OCI-LY1 (cell line): Measurements from ENCODE around the gene MTIF3.
A peak's percentile ranks its signal among the peaks of the same experiment; 100 is the strongest.

Source experiments
- H2AFZ ChIP-seq: fragments of 200-600 bp; sonication (generic), shearing (Covaris generic); 2 replicates; pipeline ENCODE4 v1.6.0; 2014; ENCODE audit warnings: antibody characterized with exemption, mild to moderate bottlenecking, low read length
- H3F3A ChIP-seq: fragments of 200-600 bp; sonication (generic), shearing (Covaris generic); 2 replicates; pipeline ENCODE4 v1.6.0; 2014; ENCODE audit warnings: mild to moderate bottlenecking, antibody characterized with exemption, low read length, moderate library complexity; ENCODE audit not compliant: insufficient read depth
- H3K27ac ChIP-seq: fragments of 200-600 bp; sonication (generic); 2 replicates; pipeline ENCODE4 v1.5.1; 2014; ENCODE audit warnings: low read length, mixed run types, mild to moderate bottlenecking, low read depth; ENCODE audit not compliant: poor library complexity, severe bottlenecking
- H3K27me3 ChIP-seq: fragments of 200-600 bp; sonication (generic); 2 replicates; pipeline ENCODE4 v1.6.0; 2014; ENCODE audit warnings: antibody characterized with exemption, mild to moderate bottlenecking, low read length, moderate library complexity; ENCODE audit not compliant: insufficient read depth
- H3K36me3 ChIP-seq: fragments of 200-600 bp; sonication (generic); 2 replicates; pipeline ENCODE4 v1.6.1; 2014; ENCODE audit warnings: mild to moderate bottlenecking, antibody characterized with exemption, low read length, moderate library complexity, mixed read lengths; ENCODE audit not compliant: insufficient read depth
- H3K4me1 ChIP-seq: fragments of 200-600 bp; sonication (generic); 2 replicates; pipeline ENCODE4 v1.5.1; 2014; ENCODE audit warnings: mild to moderate bottlenecking, low read length, moderate library complexity; ENCODE audit not compliant: insufficient read depth, severe bottlenecking
- H3K4me2 ChIP-seq: fragments of 200-600 bp; sonication (generic), shearing (Covaris generic); 2 replicates; pipeline ENCODE4 v1.6.1; 2014; ENCODE audit warnings: low read length
- H3K4me3 ChIP-seq: fragments of 200-600 bp; sonication (generic); 2 replicates; pipeline ENCODE4 v1.5.1; 2014; ENCODE audit warnings: low read length, low read depth, mild to moderate bottlenecking, mixed read lengths; ENCODE audit not compliant: poor library complexity, severe bottlenecking
- H3K79me2 ChIP-seq: fragments of 200-600 bp; shearing (Covaris generic); 2 replicates; pipeline ENCODE4 v1.6.1; 2016; ENCODE audit warnings: mixed run types, low read length, mixed read lengths; ENCODE audit not compliant: insufficient read depth
- H3K9ac ChIP-seq: fragments of 200-600 bp; sonication (generic), shearing (Covaris generic); 2 replicates; pipeline ENCODE4 v1.6.1; 2014; ENCODE audit warnings: mild to moderate bottlenecking, low read length, mixed read lengths
- H3K9me2 ChIP-seq: fragments of 200-600 bp; sonication (generic), shearing (Covaris generic); 2 replicates; pipeline ENCODE4 v1.6.1; 2014; ENCODE audit warnings: low read depth, mild to moderate bottlenecking, low read length, mixed read lengths
- H3K9me3 ChIP-seq: fragments of 200-600 bp; shearing (Covaris generic); 2 replicates; pipeline ENCODE4 v1.6.1; 2014; ENCODE audit warnings: low read length, mixed read lengths
- H4K20me1 ChIP-seq: fragments of 200-600 bp; sonication (generic), shearing (Covaris generic); 2 replicates; pipeline ENCODE4 v1.6.0; 2016; ENCODE audit warnings: mild to moderate bottlenecking, low read length; ENCODE audit not compliant: insufficient read depth
- CTCF ChIP-seq: fragments of 200-600 bp; sonication (generic), shearing (Covaris generic); IDR thresholded peaks from 2 replicates; pipeline ENCODE4 v1.5.1; 2017; ENCODE audit warnings: mild to moderate bottlenecking, antibody characterized with exemption, low read length, moderate library complexity, mixed read lengths
- EZH2 ChIP-seq: fragments of 200-600 bp; sonication (generic), shearing (Covaris generic); IDR thresholded peaks from 2 replicates; pipeline ENCODE4 v1.8.0; 2017; ENCODE audit warnings: borderline replicate concordance, mixed run types, mild to moderate bottlenecking, antibody characterized with exemption, low read length, moderate library complexity, mixed read lengths

Gene MTIF3

GRCh38 chr13:27440408-27440807, 10.0 kb downstream of the MTIF3 start:
- Histone ChIP-seq H4K20me1 (no peaks in the 10 kb centered on the region), H3K9me2 (no peaks in the 10 kb centered on the region), H3K27me3 (no peaks in the 10 kb centered on the region), H3K36me3 (peaks cover 18% of the 10 kb centered on the region), H3K4me2 (no peak overlapping the region), H3F3A (no peaks in the 10 kb centered on the region; the same call in 1 of the 2 replicates), H3K9ac (no peak overlapping the region), H3K79me2 (0 out of 2 replicates have a peak, but pooled peaks cover 4% of the 10 kb centered on the region), H2AFZ (no peak overlapping the region), H3K4me1 (peaks cover 18% of the 10 kb centered on the region), H3K27ac (peak overlapping the region; percentile 45), H3K9me3 (no peaks in the 10 kb centered on the region), H3K4me3 (no peak overlapping the region)
- TF ChIP-seq CTCF = no peak
- TF ChIP-seq EZH2 = no peak

- Histone ChIP-seq H4K20me1 (no peaks in the 10 kb centered on the region), H3K9ac (no peak overlapping the region), H3K9me3 (no peaks in the 10 kb centered on the region), H3K27ac (no peak overlapping the region), H3K36me3 (peaks cover 51% of the 10 kb centered on the region), H3K79me2 (no peaks in the 10 kb centered on the region), H3K27me3 (no peaks in the 10 kb centered on the region), H3K4me2 (no peak overlapping the region), H3K4me1 (peaks cover 16% of the 10 kb centered on the region), H2AFZ (no peak overlapping the region), H3F3A (no peaks in the 10 kb centered on the region; the same call in 1 of the 2 replicates), H3K9me2 (no peaks in the 10 kb centered on the region), H3K4me3 (no peak overlapping the region)
- no peak for TF ChIP-seq EZH2
- TF ChIP-seq CTCF = no peak
These were observed 13.2 kb downstream of the MTIF3 start for GRCh38 chr13:27437126-27437525.

- peaks cover 88% of the 10 kb centered on the region for H3K36me3 ChIP-seq
- H4K20me1 ChIP-seq = no peaks in the 10 kb centered on the region
- H3K4me1 ChIP-seq = peaks cover under 1% of the 10 kb centered on the region
- no peaks in the 10 kb centered on the region for H3K79me2 ChIP-seq
- no peak overlapping the region for H3K27ac ChIP-seq
- TF ChIP-seq CTCF (no peak), EZH2 (no peak)
- no peak overlapping the region for H2AFZ ChIP-seq
- no peak overlapping the region for H3K4me2 ChIP-seq
- no peaks in the 10 kb centered on the region for H3K27me3 ChIP-seq
- no peak overlapping the region for H3K4me3 ChIP-seq
- H3K9me2 ChIP-seq = no peaks in the 10 kb centered on the region
- H3F3A ChIP-seq = no peaks in the 10 kb centered on the region; the same call in 1 of the 2 replicates
- H3K9me3 ChIP-seq = no peaks in the 10 kb centered on the region
- H3K9ac ChIP-seq = no peak overlapping the region
These were observed 17.7 kb downstream of the MTIF3 start for GRCh38 chr13:27432611-27433210.
